ENCODE results near the gene MT1B. TPM values are rescaled to one million over a fixed set of nuclear protein-coding genes. Genes with fewer than 3 reads are reported as not detected.

The MT1B gene
- total RNA-seq, 1 experiment from 2014 or later, result not detected

DNA sequence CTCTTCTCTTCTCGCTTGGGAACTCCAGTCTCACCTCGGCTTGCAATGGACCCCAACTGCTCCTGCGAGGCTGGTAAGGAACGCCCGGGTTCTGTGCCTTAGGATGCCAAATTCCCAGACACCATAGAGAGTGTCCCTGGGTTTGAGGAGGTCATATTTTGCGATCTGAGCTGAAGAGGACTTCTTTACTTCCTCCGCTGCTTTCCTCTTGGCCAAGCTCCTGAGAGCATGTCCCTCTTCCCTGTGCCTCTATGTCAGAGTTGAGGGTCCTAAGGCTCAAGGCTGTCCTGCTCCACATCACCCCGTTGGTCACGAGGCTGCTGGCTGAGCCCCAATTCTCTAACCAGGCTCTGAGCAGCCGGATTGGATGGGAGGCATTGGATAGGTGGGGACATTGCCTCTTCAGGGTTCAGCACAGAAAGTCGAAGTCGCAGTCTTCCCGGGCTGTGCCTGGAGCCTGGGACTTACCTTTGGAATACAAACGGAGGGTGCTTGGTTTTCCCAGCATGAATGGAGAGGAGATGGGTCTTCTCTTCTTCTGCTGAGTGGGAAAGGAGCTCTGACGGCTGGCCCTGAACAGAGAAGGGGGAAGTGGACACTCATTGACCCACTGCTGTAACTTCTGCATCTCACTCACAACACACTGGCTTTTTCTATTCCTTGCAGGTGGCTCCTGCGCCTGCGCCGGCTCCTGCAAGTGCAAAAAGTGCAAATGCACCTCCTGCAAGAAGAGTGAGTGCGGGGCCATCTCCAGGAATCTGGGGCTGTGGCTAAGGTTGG is 18.3 kb downstream of the MT1B start:
- WGBS (ENCODE audit: extremely low coverage, insufficient read length, low lambda C conversion rate), result no CpG with 5 or more reads among the region's 19 CpGs
- Histone ChIP-seq H3K4me2 (ENCODE audit: insufficient read depth, insufficient read length, low read length) (peak overlapping the region; percentile 85), H4K5ac (ENCODE audit: insufficient read length, low read depth, low read length) (no peak overlapping the region), H3K18ac (ENCODE audit: insufficient read length, low read depth, low read length) (no peak overlapping the region), H2BK20ac (ENCODE audit: low read depth, low read length, poor library complexity, severe bottlenecking) (no peak overlapping the region), H3K23ac (ENCODE audit: insufficient read length, low read depth, low read length) (no peak overlapping the region), H3K79me2 (ENCODE audit: insufficient read depth, low read length) (no peaks in the 10 kb centered on the region), H3K4ac (ENCODE audit: low read depth, low read length) (no peak overlapping the region), H3K4me1 (ENCODE audit: insufficient read depth, low read length) (peaks cover 6% of the 10 kb centered on the region; the same call in 1 of the 2 replicates), H3T11ph (ENCODE audit: low read length) (no peak overlapping the region), H2AFZ (ENCODE audit: low read length) (no peak overlapping the region), H2BK120ac (ENCODE audit: low read depth, low read length, poor library complexity, severe bottlenecking) (no peak overlapping the region), H4K91ac (ENCODE audit: insufficient read length, low read depth, low read length) (no peak overlapping the region), H3K56ac (ENCODE audit: insufficient read length, low read depth, low read length) (no peak overlapping the region), H3K27me3 (ENCODE audit: insufficient read depth, low read length) (peaks cover 54% of the 10 kb centered on the region), H4K20me1 (ENCODE audit: control insufficient read depth, insufficient read depth, insufficient read length) (no peaks in the 10 kb centered on the region), H2BK5ac (ENCODE audit: insufficient read length, low read length) (no peak overlapping the region), H2BK15ac (ENCODE audit: low read depth, low read length) (no peak overlapping the region), H3K27ac (ENCODE audit: insufficient read length, low read depth, low read length) (no peak overlapping the region), H4K8ac (replicated peaks; ENCODE audit: insufficient read length, low read depth, low read length) (no peak overlapping the region), H3K9ac (ENCODE audit: extremely low read depth, insufficient read length, low read length) (no peak overlapping the region), H2AK5ac (ENCODE audit: insufficient read length, low read length) (no peak overlapping the region), H3K14ac (ENCODE audit: insufficient read depth, low read length) (no peak overlapping the region), H3K9me3 (ENCODE audit: control insufficient read depth, low read depth, low read length) (no peaks in the 10 kb centered on the region), H3K79me1 (ENCODE audit: insufficient read depth, low read depth, low read length, poor library complexity, severe bottlenecking) (no peaks in the 10 kb centered on the region), H3K23me2 (ENCODE audit: insufficient read length, low read depth, low read length, poor library complexity, severe bottlenecking) (peaks cover 12% of the 10 kb centered on the region), H2BK12ac (ENCODE audit: insufficient read length, low read depth, low read length) (no peak overlapping the region)
- peaks cover 12 to 42% of the 10 kb centered on the region in 2 experiments for H3K4me1 Mint-ChIP-seq
- TF ChIP-seq, protein P1, sequence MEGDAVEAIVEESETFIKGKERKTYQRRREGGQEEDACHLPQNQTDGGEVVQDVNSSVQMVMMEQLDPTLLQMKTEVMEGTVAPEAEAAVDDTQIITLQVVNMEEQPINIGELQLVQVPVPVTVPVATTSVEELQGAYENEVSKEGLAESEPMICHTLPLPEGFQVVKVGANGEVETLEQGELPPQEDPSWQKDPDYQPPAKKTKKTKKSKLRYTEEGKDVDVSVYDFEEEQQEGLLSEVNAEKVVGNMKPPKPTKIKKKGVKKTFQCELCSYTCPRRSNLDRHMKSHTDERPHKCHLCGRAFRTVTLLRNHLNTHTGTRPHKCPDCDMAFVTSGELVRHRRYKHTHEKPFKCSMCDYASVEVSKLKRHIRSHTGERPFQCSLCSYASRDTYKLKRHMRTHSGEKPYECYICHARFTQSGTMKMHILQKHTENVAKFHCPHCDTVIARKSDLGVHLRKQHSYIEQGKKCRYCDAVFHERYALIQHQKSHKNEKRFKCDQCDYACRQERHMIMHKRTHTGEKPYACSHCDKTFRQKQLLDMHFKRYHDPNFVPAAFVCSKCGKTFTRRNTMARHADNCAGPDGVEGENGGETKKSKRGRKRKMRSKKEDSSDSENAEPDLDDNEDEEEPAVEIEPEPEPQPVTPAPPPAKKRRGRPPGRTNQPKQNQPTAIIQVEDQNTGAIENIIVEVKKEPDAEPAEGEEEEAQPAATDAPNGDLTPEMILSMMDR (conservative IDR thresholded peaks at IDR 0.05), result no peak
- H3K4me3 Mint-ChIP-seq, result peak overlapping the region; percentile 27 to 73; a peak in 4 of 5 replicates
- DNase-seq, result peak; percentile 38
- no peaks in the 10 kb centered on the region for H3K36me3 Mint-ChIP-seq (ENCODE audit: insufficient read depth in 1 of 3, low read depth in 3 of 3)
- H3K9me3 Mint-ChIP-seq, result no peaks in the 10 kb centered on the region; a peak in 1 of 5 replicates
- H3K27ac Mint-ChIP-seq, result no peak overlapping the region
- peaks cover 84% of the 10 kb centered on the region for H3K27me3 Mint-ChIP-seq (ENCODE audit: low read depth)

Data from H9 (cell line).